Left ventricle myocardium superior (tissue), 1 donor: ENCODE results near the gene PCDHAC1. TPM values are rescaled to one million over a fixed set of nuclear protein-coding genes. Genes with fewer than 3 reads are reported as not detected.
"Not testable (repeated sequence)": the region's sequence is repeated elsewhere in the genome, so short reads cannot be mapped to it uniquely, and the experiment has no call there.

Source experiments
- ATAC-seq: fragments of 200-7000 bp; cut with Tn5 transposase; one replicate; pipeline ENCODE4 v1.9.1; 2020; ENCODE audit warnings: mild to moderate bottlenecking, moderate library complexity
- DNase-seq: peaks from one replicate; pipeline ENCODE4 v3.0.0-alpha.2; 2020
- intact Hi-C: fragments of 100-400 bp; cut with micrococcal nuclease; formaldehyde crosslinking; loops from one replicate; pipeline ENCODE4 v1.11.0; 2022
- long read RNA-seq: library from polyadenylated mRNA; unstranded; transcript quantifications from one replicate; pipeline ENCODE4 v2.0.0, GENCODE V29; 2021
- total RNA-seq: library from RNA; stranded (reverse); fragmentation: NEBNext Ultra II Directional; extraction: Animal tissue kit (Norgen Biotek cat#: 25700); gene quantifications from one replicate; pipeline ENCODE4 v1.2.1, GENCODE V29; 2021
- donor health status: DM: no; HTN: yes; CAD: no; lungs with severe emphysema.

The PCDHAC1 gene
- 0.10 TPM for total RNA-seq
- long read RNA-seq, result 0 reads

GRCh38 chr5:140925806-140926442, at the start of gene PCDHAC1:
Gene PCDHAC1, plus strand, starts transcription at chr5:140926299. Its CDS starts 594 bp downstream, at chr5:140926893.
- DNase-seq, result peak; percentile 28
- intact Hi-C loops, result no loop called here
- peak; percentile 67 for ATAC-seq

- DNase-seq, intact Hi-C loops, ATAC-seq: not testable (repeated sequence)
Measured at GRCh38 chr5:140876541-140877261, 49.4 kb upstream of the PCDHAC1 start.

- intact Hi-C loops, result no loop called here
- no peak for ATAC-seq
Measured at GRCh38 chr5:140877262-140877581, 48.9 kb upstream of the PCDHAC1 start.

GRCh38 chr5:140881889-140882590, 44.1 kb upstream of the PCDHAC1 start, which contains the start of gene PCDHA13:
Gene PCDHA13, plus strand, starts transcription at chr5:140882124. Its CDS starts 145 bp downstream, at chr5:140882269.
- ATAC-seq (no peak), DNase-seq (no peak)
- intact Hi-C loops, result no loop called here

More at GRCh38 chr5:140877262-140877581, 48.9 kb upstream of the PCDHAC1 start:
- DNase-seq, result no peak

GRCh38 chr5:140882591-140882899, 43.6 kb upstream of the PCDHAC1 start:
- DNase-seq (no peak), ATAC-seq (no peak)
- intact Hi-C loops, result no loop called here

- intact Hi-C loops, result no loop called here
- DNase-seq, result no peak
- no peak for ATAC-seq
Measured at GRCh38 chr5:140883373-140883772, 42.7 kb upstream of the PCDHAC1 start.

GRCh38 chr5:140883927-140884697, 42.0 kb upstream of the PCDHAC1 start:
- no peak for ATAC-seq
- DNase-seq, result no peak
- intact Hi-C loops, result no loop called here

GRCh38 chr5:140916325-140916724, 9.8 kb upstream of the PCDHAC1 start:
- DNase-seq (no peak), ATAC-seq (no peak)
- intact Hi-C loops, result no loop called here

- intact Hi-C loops, result no loop called here
- DNase-seq, result no peak
- no peak for ATAC-seq
Measured at GRCh38 chr5:140923601-140924000, 2.5 kb upstream of the PCDHAC1 start.

- peak; percentile 94 for ATAC-seq
- intact Hi-C loops, result no loop called here
- DNase-seq, result peak; percentile 80
Measured at GRCh38 chr5:140926443-140927227, 536 bp downstream of the PCDHAC1 start.

GRCh38 chr5:140927228-140927573, 1.1 kb downstream of the PCDHAC1 start:
- ATAC-seq, result no peak

GRCh38 chr5:140934964-140935606, 9.0 kb downstream of the PCDHAC1 start:
- ATAC-seq, result no peak
- intact Hi-C loops, result no loop called here

More at GRCh38 chr5:140927228-140927573, 1.1 kb downstream of the PCDHAC1 start:
- intact Hi-C loops, result no loop called here
- no peak for DNase-seq

GRCh38 chr5:140946578-140946977, 20.5 kb downstream of the PCDHAC1 start:
- no peak for ATAC-seq
- intact Hi-C loops, result no loop called here
- no peak for DNase-seq

More at GRCh38 chr5:140934964-140935606, 9.0 kb downstream of the PCDHAC1 start:
- no peak for DNase-seq

GRCh38 chr5:140951636-140952035, 25.5 kb downstream of the PCDHAC1 start:
- ATAC-seq (no peak), DNase-seq (no peak)
- intact Hi-C loops, result no loop called here

GRCh38 chr5:140953234-140953633, 27.1 kb downstream of the PCDHAC1 start:
- DNase-seq (no peak), ATAC-seq (no peak)
- intact Hi-C loops, result no loop called here

GRCh38 chr5:140962190-140962589, 36.1 kb downstream of the PCDHAC1 start:
- no peak for ATAC-seq
- DNase-seq, result no peak
- intact Hi-C loops, result no loop called here

- ATAC-seq (no peak), DNase-seq (no peak)
- intact Hi-C loops, result no loop called here
Measured at GRCh38 chr5:140964356-140964755, 38.3 kb downstream of the PCDHAC1 start.

GRCh38 chr5:140965905-140966292, 39.8 kb downstream of the PCDHAC1 start:
- intact Hi-C loops, result no loop called here
- ATAC-seq (no peak), DNase-seq (no peak)
